HG03571 (cell line): ENCODE measurements around the gene CLEC3B.

Source experiments
- ATAC-seq: cut with Tn5 transposase; IDR thresholded peaks from one replicate; pipeline ENCODE4 v1.9.1; 2021; ENCODE audit not compliant: unreplicated experiment

Gene CLEC3B

GRCh38 chr3:45002720-45003119 is 23.4 kb upstream of the CLEC3B start:
- ATAC-seq, result no peak

- ATAC-seq, result no peak
Observed at GRCh38 chr3:45003406-45003805, 22.7 kb upstream of the CLEC3B start.

DNA sequence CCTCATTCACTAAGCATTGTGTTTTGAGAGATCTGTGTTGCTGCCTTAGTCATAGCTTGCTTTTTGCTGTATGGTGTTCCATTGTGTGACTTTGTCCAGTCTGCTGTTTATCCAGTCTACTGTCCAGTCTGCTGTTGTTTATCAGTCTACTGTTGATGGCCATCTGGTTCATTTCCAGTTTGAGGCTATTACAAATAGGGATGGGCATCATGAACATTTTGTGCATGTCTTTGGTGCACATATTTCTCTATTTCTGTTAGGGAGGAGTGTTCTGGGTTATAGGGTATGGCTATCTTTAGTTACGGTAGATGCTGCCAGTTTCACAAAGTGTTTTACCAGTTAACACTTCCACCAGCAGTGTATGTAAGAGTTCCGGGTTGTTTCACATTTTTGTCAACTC is 22.2 kb upstream of the CLEC3B start:
- no peak for ATAC-seq

GRCh38 chr3:45007091-45007490 is 19.0 kb upstream of the CLEC3B start:
- ATAC-seq, result no peak

DNA sequence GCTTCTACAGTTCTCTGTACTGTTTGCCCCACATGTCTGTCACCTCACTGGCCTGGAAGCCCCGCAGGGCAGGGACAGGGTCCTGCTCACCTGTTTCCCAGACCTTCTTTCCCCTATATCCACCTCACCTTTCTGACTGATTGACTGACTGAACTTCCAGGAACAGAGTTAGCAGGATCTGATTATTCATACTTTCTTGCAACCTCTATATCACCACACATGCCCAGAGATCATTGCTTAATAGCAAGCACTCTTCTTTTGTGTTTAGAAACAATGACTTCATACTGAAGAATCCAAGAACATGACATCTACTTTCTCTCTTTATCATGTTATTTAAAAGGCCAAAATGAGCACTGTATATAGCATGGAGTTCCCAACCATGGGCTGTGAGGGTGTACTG is 18.0 kb upstream of the CLEC3B start:
- no peak for ATAC-seq

GRCh38 chr3:45009868-45010267 is 16.2 kb upstream of the CLEC3B start:
- ATAC-seq, result no peak

- ATAC-seq, result no peak
Observed at GRCh38 chr3:45010811-45011333, 15.2 kb upstream of the CLEC3B start.

- ATAC-seq, result no peak
Observed at GRCh38 chr3:45011756-45012508, 14.2 kb upstream of the CLEC3B start.

DNA sequence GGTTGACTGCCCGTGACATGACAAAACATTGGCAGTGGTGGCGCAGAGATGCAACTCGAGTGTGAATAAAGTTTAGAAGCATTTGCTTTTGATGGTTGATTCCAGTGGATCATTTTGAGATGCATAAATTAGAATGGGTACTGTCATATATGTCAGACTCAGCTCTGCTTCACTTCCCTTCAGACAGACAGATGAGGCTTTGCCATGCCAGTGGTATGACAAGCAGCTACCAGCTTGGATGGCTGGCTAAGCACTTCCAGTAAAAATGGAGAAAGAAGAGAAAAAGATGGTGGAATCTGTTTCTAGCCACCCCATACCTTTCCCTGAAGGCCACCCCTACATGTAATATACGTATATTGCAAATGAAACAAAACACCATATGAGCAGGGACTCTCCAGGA is 13.5 kb upstream of the CLEC3B start:
- no peak for ATAC-seq

GRCh38 chr3:45016916-45017315 is 9.2 kb upstream of the CLEC3B start:
- no peak for ATAC-seq

- ATAC-seq, result no peak
Observed at GRCh38 chr3:45017821-45018220, 8.3 kb upstream of the CLEC3B start.

DNA sequence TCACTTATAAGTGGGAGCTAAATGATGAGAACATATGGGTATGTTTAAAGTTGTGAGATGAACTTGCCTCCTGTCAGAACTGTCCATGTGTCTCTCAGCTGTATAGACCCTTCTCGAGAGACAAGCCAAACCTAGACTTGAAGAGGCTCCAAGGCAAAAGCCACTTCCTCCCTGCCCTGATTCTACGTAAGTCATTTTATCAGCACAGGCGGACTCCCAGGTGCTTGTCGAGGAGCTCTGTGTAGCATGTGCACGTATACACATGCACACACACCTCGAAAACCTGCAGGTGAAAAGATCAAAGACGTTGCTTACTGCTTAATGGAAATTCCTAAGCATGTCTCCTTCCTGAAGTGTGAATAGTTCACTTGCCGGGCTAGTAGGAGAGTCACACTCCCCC is 5.6 kb upstream of the CLEC3B start:
- ATAC-seq, result no peak

DNA sequence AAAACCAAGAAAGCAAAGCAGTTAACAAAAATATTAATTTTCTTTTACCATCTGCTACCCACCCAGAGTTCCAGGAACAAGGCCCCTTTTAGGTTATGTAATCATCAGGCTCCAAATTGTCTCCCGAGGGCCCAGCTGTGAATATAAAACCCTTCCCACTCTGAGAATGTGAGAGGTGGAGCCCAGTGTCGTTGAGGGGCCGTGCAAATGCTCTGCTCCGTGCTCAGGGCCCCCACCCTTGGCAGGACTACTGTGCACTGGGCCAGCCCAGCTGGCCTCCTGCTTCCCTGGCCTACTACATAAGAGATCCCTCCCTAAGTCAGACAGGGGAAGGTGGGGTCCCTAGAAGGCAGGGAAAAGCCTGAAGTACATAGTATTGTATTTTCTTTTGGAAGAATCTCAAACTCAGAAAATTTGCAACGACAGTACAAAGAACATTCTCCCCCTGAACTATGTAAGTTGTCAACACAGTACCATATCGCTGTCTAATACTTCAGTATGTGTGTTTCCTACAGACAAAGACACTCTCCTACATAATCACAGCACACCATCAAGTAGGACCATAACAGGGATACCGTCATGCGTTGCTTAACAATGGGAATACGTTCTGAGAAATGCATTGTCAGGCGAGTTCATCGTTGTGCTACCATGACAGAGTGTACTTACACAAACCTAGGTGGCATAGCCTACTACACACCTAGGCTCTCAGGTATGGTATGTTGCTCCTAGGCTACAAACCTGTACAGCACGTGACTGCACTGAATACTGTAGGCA is 4.4 kb upstream of the CLEC3B start:
- ATAC-seq, result no peak

- ATAC-seq, result no peak
Observed at GRCh38 chr3:45023675-45024074, 2.4 kb upstream of the CLEC3B start.

DNA sequence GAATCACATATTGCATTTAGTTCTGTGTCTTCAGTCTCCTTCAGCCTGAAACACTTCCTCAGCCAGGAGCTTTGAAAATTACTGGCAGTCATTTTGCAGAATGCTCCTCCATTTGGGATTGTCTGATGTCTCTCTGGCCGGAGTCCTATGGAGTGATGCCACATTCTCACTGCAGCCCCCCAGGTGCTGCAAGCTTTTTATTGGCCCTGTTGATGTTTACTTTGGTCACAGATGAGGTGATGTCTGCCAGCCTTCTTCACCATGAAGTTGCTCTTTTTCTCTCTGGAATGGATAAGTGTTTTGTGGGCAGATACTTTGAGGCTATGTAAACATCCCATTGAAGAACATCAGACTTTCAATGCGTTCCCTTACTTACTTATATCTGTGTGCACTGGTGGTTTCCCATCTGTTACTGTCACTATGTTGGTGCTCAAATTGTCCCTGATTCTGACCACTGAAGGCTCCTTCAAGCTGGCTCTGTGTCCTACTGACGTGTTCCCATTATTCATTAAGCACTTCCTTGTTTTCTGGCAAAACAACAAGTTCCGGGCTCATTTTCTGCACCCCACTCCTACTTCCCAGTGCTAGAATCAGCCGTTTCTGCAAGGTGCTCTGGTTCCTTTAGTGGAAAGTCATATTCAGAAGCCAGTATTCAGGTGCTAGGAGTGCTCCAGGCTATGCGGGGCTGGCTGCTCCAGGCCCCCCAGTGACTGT is 1.4 kb upstream of the CLEC3B start:
- no peak for ATAC-seq

GRCh38 chr3:45026957-45027356 is 854 bp downstream of the CLEC3B start:
- no peak for ATAC-seq

DNA sequence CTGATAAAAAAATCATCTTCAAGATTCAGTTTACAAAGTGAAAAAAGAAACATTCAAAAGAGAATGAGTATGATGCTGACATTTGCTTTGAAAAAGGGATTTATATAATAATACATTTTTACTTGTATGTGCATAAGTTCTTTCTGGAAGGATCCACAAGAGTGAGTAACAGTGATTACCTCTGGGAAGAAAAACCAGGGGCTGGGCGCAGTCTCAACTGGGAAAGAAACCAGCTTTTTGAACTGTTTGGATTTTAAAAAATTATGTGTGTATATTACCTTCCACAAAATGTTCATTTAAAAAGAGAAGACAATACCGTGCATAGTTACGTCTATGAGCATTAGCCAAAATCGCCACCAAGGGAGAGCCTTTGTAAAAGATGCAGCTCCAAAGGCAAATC is 1.3 kb downstream of the CLEC3B start:
- ATAC-seq, result no peak

GRCh38 chr3:45029216-45029615 is 3.1 kb downstream of the CLEC3B start:
- no peak for ATAC-seq

DNA sequence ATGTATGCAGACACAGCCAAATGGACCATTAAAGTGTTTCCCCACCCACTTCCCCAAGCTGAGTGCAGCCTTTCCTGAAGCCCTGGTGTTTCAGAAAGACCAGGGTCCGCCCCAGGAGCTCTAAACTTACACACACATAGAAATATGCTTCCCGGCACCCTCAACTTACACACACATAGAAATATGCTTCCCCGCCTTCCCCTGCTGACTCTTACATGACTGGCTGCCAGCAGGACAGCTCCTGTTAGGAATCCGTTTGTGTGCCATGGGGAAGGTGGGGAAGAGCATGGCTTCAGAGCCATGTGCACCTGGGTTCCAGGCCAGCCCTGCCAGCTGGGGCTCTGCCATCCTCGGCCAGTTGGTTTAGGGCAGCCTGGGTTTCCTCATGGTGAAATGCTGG is 3.6 kb downstream of the CLEC3B start:
- no peak for ATAC-seq

GRCh38 chr3:45031531-45031930 is 5.4 kb downstream of the CLEC3B start:
- ATAC-seq, result no peak

DNA sequence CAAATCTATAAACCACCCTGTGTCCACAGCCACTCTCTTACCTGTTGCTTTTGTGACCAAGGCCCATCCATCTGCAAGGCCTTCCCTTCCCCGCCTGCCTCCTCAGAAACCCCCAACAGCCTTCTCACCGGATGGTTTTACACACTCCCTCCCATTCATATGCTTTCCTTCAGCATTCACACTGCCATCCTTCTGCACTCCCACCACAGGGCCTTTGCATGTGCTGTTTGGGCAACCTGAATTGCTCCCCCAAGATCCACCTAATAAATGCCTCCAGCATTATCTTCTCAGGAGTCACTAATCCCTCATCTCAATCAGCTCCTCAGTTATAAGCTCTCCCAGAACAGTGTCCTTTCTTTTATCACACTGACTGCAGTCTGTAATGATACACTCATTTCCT is 6.0 kb downstream of the CLEC3B start:
- no peak for ATAC-seq

GRCh38 chr3:45033791-45034190 is 7.7 kb downstream of the CLEC3B start:
- no peak for ATAC-seq
